GM12878 (cell line): ENCODE measurements around the gene EXPH5. TPM values are rescaled to one million over a fixed set of nuclear protein-coding genes. Genes with fewer than 3 reads are reported as not detected.

Source experiments
- ATAC-seq: fragments of 200-7000 bp; cut with Tn5 transposase; 3 replicates; pipeline ENCODE4 v1.9.1; 2020; ENCODE audit warnings: mild to moderate bottlenecking, moderate library complexity
- BruUV-seq: library from RNA; stranded (reverse); fragments of 400-500 nt; replicated peaks from 2 replicates; lab custom pipeline; 2021; lab: Mats Ljungman, UMichigan
- CTCF ChIA-PET: fragments of 300-600 bp; sonication (Branson Sonifier 250); formaldehyde crosslinking; extraction: SDS; loops from one replicate; lab custom pipeline; 2021; ENCODE audit warnings: inconsistent platforms; lab: Yijun Ruan, JAX
- POLR2A ChIA-PET: fragments of 350-600 bp; formaldehyde crosslinking; extraction: SDS; loops from one replicate; lab custom pipeline; 2021; ENCODE audit warnings: inconsistent platforms; lab: Charles Lee
- RAD21 ChIA-PET: fragments of 300-600 bp; sonication (Branson Sonifier 250); formaldehyde crosslinking; loops from one replicate; lab custom pipeline; 2023; ENCODE audit warnings: antibody characterized with exemption; ENCODE audit not compliant: unreplicated experiment; lab: Charles Lee
- SMC1A ChIA-PET: fragments of 300-600 bp; sonication (Branson Sonifier 250); formaldehyde crosslinking; loops from one replicate; lab custom pipeline; 2023; ENCODE audit not compliant: unreplicated experiment, uncharacterized antibody; lab: Charles Lee
- DNase-seq: peaks from one replicate; pipeline ENCODE4 v3.0.0-alpha.2; 2011; ENCODE audit warnings: low read depth, low spot score
- FAIRE-seq: peaks from 3 replicates; lab custom pipeline; 2011; peaks lifted over from hg19 to GRCh38; lab: Jason Lieb, UNC
- H2AFZ ChIP-seq: 2 replicates; pipeline ENCODE4 v1.6.0; 2011; ENCODE audit warnings: low read depth, low read length, control low read depth; ENCODE audit not compliant: control insufficient read depth
- H3K27ac ChIP-seq: 2 replicates; pipeline ENCODE4 v1.5.1; 2011; ENCODE audit warnings: control low read depth; ENCODE audit not compliant: control insufficient read depth, insufficient read depth
- H3K27me3 ChIP-seq, 2 experiments: replicated peaks in 1 of 2; 2 replicates each; pipeline versions ENCODE4 v1.6.0 to v1.6.1; 2011; ENCODE audit warnings: low read length in 1 of 2; ENCODE audit not compliant: control insufficient read depth in 2 of 2, insufficient read depth in 2 of 2
- H3K36me3 ChIP-seq, 2 experiments: 2 replicates each; pipeline ENCODE4 v1.5.1; 2011; ENCODE audit warnings: low read length in 1 of 2; ENCODE audit not compliant: control insufficient read depth in 2 of 2, insufficient read depth in 2 of 2
- H3K4me1 ChIP-seq: 2 replicates; pipeline ENCODE4 v1.6.1; 2011; ENCODE audit warnings: mild to moderate bottlenecking, low read length, moderate library complexity, mixed read lengths; ENCODE audit not compliant: control insufficient read depth, insufficient read depth
- H3K4me2 ChIP-seq: 2 replicates; pipeline ENCODE4 v1.6.0; 2011; ENCODE audit warnings: control low read depth; ENCODE audit not compliant: control insufficient read depth, insufficient read depth
- H3K4me3 ChIP-seq: fragments of 200-600 bp; sonication (generic); 2 replicates; pipeline ENCODE4 v1.5.1; 2016
- H3K79me2 ChIP-seq: 2 replicates; pipeline ENCODE4 v1.6.0; 2011; ENCODE audit warnings: low read length; ENCODE audit not compliant: control insufficient read depth, insufficient read depth
- H3K9ac ChIP-seq: 2 replicates; pipeline ENCODE4 v1.8.0; 2011; ENCODE audit warnings: low read length, control low read depth, mixed read lengths; ENCODE audit not compliant: control insufficient read depth, insufficient read depth
- H3K9me3 ChIP-seq: replicated peaks from 3 replicates; pipeline ENCODE4 v1.5.1; 2011; ENCODE audit warnings: mild to moderate bottlenecking, low read length; ENCODE audit not compliant: control insufficient read depth, insufficient read depth
- H4K20me1 ChIP-seq: 2 replicates; pipeline ENCODE4 v1.6.0; 2011; ENCODE audit not compliant: control insufficient read depth, insufficient read depth
- CUX1 ChIP-seq: IDR thresholded peaks from 2 replicates; pipeline ENCODE4 v1.6.1; 2012; ENCODE audit warnings: improper control_type of control experiment, low read depth, low read length; ENCODE audit not compliant: insufficient replicate concordance
- GABPA ChIP-seq: IDR thresholded peaks from 2 replicates; pipeline ENCODE4 v1.6.1; 2014; ENCODE audit warnings: antibody characterized with exemption, low read depth, mild to moderate bottlenecking, inconsistent platforms
- RELA ChIP-seq: fragments of 450-650 bp; IDR thresholded peaks from 2 replicates; pipeline ENCODE4 v1.8.0; 2014; ENCODE audit warnings: borderline replicate concordance; ENCODE audit not compliant: partially characterized antibody
- SPI1 ChIP-seq: IDR thresholded peaks from 2 replicates; pipeline ENCODE4 v1.6.1; 2011; ENCODE audit warnings: low read depth, mild to moderate bottlenecking, low read length, moderate library complexity, borderline replicate concordance; ENCODE audit not compliant: insufficient read depth
- SREBF1 ChIP-seq: IDR thresholded peaks from 2 replicates; pipeline ENCODE4 v1.6.1; 2012; ENCODE audit warnings: mild to moderate bottlenecking, low read length
- USF1 ChIP-seq: IDR thresholded peaks from 2 replicates; pipeline ENCODE4 v1.6.1; 2011; ENCODE audit warnings: borderline replicate concordance, low read depth, mild to moderate bottlenecking, moderate library complexity, mixed read lengths, low read length; ENCODE audit not compliant: insufficient read depth; ENCODE audit errors: extremely low read length
- ZNF274 ChIP-seq: IDR thresholded peaks from one replicate; pipeline ENCODE4 v1.8.0; 2011; ENCODE audit not compliant: insufficient read length, insufficient read depth
- WGBS: methylation state at CpG from one replicate; pipeline ENCODE4 v1.1.6; 2016; ENCODE audit warnings: low lambda C conversion rate; ENCODE audit not compliant: insufficient replicate concordance, insufficient coverage; ENCODE audit errors: missing lambda C conversion rate; 5-methylcytosine and 5-hydroxymethylcytosine counted together
- in situ Hi-C: fragments of 300-500 bp; cut with MboI; formaldehyde crosslinking; loops from 9 replicates; pipeline ENCODE4 v1.14.3; 2018; ENCODE audit warnings: mixed read lengths
- intact Hi-C: fragments of 100-400 bp; cut with micrococcal nuclease; formaldehyde crosslinking; loops from one replicate; pipeline ENCODE4 v1.14.2; 2022; ENCODE audit not compliant: unreplicated experiment
- polyA plus RNA-seq, 11 experiments: library from polyadenylated mRNA; depleted of rRNA in 4 of 11; unstranded in 6 of 11; stranded (reverse) in 5 of 11; fragments of >200 nt; fragmentation: Nextera tagmentation in 4 of 11; fragmentation: Illumina TruSeq in 1 of 11; extraction: Ambion mirVana in 4 of 11; extraction: Trizol in 1 of 11; gene quantifications; 1 replicate in 1 of 11; 2 replicates in 10 of 11; pipeline versions ENCODE4 v1.2.1 to v1.2.3, GENCODE V29; 2011 to 2016; ENCODE audit warnings: inconsistent platforms in 2 of 11, missing spikeins in 2 of 11, low read depth in 1 of 11
- total RNA-seq, 4 experiments: library from RNA; depleted of rRNA in 3 of 4; stranded (reverse); fragments of >200 nt in 3 of 4; fragmentation: Illumina TruSeq in 1 of 4; extraction: Trizol in 1 of 4; gene quantifications; 2 replicates each; pipeline versions ENCODE4 v1.2.1 to v1.2.3, GENCODE V29; 2013 to 2021

The EXPH5 gene
- total and polyA plus RNA-seq, 10 of the 15 experiments (the other 5 are each of a cell fraction or from before 2014, with no cell fraction given), result 0.69 to 11.1 (median 4.3) TPM

- H4K20me1 ChIP-seq, result no peaks in the 10 kb centered on the region
- no peaks in the 10 kb centered on the region; the same call in 1 of the 2 replicates for H3K79me2 ChIP-seq
- CTCF ChIA-PET, result interaction anchor here (0.6 to 1.3 kb wide), 5 partner anchors 13 to 58 kb away, joined by 3 to 4 read pairs (median 3); no protein-coding TSS in a partner anchor
- POLR2A ChIA-PET, result interaction anchor here (1.0 to 1.7 kb wide), 5 partner anchors 9 to 53 kb away, joined by 3 to 6 read pairs (median 3); no protein-coding TSS in a partner anchor
- H3K27me3 ChIP-seq, result no peaks in the 10 kb centered on the region
- no peaks in the 10 kb centered on the region for H3K4me1 ChIP-seq
- no peak overlapping the region for H3K4me2 ChIP-seq
- SMC1A ChIA-PET, result interaction anchor here (1.2 to 2.7 kb wide), 5 partner anchors 8 to 50 kb away, joined by 4 to 19 read pairs (median 6); no protein-coding TSS in a partner anchor
- no peak overlapping the region for H3K4me3 ChIP-seq
- RAD21 ChIA-PET, result interaction anchor here (1.0 to 2.1 kb wide), 3 partner anchors 8 to 54 kb away, joined by 3 to 4 read pairs (median 4); no protein-coding TSS in a partner anchor
- ATAC-seq (no peak), FAIRE-seq (no peak), DNase-seq (no peak)
- in situ Hi-C loops (no loop called here), intact Hi-C loops (no loop called here)
- H3K27ac ChIP-seq, result no peak overlapping the region
- no peaks in the 10 kb centered on the region for H3K9me3 ChIP-seq
- BruUV-seq, result no TSS peak
- H3K9ac ChIP-seq, result no peak overlapping the region
- no peak overlapping the region for H2AFZ ChIP-seq
- H3K36me3 ChIP-seq, result no peaks in the 10 kb centered on the region
- 37% methylated on average over 5 of the region's 5 CpGs for WGBS
- TF ChIP-seq ZNF274 (no peak), SREBF1 (no peak), SPI1 (no peak), RELA (no peak), USF1 (no peak), GABPA (no peak), CUX1 (no peak)
- TF ChIP-seq, all 136 proteins: peak for 0
These were observed 4.3 kb upstream of the EXPH5 start for GRCh38 chr11:108597736-108598355.
